Fibroblast of mammary gland (primary cell): ENCODE results near the gene FBXW7.

Source experiments
- DNase-seq: peaks from one replicate; pipeline ENCODE4 v3.0.0-alpha.2; 2010; ENCODE audit warnings: low read depth
- H3K4me3 ChIP-seq: 2 replicates; pipeline ENCODE4 v1.5.1; 2011; ENCODE audit warnings: low read depth, mild to moderate bottlenecking, low read length, moderate library complexity; ENCODE audit not compliant: control insufficient read depth
- TF ChIP-seq, protein P1 (sequence below): conservative IDR thresholded peaks from 2 replicates; pipeline ENCODE4 v1.5.1; 2011; ENCODE audit warnings: low read depth, low read length, inconsistent platforms; ENCODE audit not compliant: control insufficient read depth, insufficient read depth

The FBXW7 gene

DNA sequence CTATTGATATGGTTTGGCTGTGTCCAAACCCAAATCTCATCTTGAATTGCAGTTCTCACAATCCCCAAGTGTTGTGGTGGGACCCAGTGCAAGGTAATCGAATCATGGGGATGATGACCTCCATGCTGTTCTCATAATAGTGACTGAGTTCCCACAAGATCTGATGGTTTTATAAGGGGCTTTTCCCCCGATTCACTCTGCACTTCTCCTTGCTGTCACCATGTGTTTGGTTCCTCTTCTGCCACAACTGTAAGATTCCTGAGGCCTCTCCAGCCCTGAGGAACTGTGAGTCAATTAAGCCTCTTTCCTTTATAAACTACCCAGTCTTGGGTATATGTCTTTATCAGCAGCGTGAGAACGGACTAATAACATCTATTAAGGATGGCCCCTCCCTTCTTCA is 68.8 kb downstream of the FBXW7 start:
- DNase-seq: no peak
- TF ChIP-seq, protein P1, sequence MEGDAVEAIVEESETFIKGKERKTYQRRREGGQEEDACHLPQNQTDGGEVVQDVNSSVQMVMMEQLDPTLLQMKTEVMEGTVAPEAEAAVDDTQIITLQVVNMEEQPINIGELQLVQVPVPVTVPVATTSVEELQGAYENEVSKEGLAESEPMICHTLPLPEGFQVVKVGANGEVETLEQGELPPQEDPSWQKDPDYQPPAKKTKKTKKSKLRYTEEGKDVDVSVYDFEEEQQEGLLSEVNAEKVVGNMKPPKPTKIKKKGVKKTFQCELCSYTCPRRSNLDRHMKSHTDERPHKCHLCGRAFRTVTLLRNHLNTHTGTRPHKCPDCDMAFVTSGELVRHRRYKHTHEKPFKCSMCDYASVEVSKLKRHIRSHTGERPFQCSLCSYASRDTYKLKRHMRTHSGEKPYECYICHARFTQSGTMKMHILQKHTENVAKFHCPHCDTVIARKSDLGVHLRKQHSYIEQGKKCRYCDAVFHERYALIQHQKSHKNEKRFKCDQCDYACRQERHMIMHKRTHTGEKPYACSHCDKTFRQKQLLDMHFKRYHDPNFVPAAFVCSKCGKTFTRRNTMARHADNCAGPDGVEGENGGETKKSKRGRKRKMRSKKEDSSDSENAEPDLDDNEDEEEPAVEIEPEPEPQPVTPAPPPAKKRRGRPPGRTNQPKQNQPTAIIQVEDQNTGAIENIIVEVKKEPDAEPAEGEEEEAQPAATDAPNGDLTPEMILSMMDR: no peak
- no peak overlapping the region for H3K4me3 ChIP-seq

DNA sequence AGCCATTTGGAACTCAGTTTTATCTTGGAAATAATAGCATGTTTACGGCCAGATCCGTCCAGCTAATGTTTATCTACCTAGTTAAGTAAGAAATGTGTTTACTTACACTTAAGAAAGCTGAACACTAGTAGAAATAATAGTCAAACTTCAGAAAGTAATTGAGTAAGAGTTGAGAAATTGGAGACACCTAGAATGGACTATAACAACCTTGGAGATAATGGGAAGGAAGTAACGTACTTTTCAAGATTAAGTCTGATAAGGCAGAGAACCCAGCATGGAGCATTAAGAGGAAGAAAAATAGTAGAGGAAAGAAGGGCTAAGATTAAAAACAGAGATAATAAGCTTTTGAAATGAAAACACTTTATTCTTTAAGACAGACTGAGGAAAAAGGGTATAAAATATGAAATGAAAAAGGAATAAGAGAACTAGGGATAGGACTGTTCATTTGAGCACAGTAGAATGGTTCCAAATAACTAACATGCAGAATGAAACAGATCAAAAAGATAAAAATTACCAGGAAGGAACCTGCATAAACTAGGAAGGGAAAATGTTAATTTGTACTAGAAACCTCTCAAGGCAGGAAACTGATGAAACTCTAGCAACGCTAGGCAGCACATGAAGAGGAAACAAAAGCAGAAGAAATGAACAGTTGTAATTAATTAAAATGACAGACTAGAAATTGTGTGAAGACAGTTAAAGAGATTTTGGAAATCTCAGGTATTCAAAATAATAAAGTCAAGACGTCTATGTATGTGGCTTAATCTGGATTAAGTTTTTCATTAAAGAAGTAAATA is 71.7 kb downstream of the FBXW7 start:
- TF ChIP-seq, protein P1: no peak
- no peak overlapping the region for H3K4me3 ChIP-seq
- DNase-seq: no peak

DNA sequence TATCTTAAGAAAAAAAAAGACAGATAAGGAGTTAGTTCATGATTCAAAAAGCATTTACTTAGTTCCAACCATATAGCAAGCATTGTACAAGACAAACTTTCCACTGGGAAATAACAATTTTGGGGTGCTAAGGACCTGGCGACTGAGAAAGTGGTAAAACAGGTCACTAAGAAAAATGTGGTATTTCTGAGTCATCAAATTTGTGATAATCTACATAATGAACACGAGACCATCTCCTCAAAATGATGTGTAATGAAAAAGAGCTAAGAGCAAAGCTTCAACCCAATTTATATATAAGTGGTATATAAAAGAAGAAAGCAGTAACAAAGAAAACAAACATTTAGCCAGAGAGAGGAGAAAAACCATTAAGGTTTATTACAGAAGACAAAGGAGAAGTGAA is 72.3 kb downstream of the FBXW7 start:
- DNase-seq: no peak
- H3K4me3 ChIP-seq: no peak overlapping the region
- TF ChIP-seq, protein P1: no peak

DNA sequence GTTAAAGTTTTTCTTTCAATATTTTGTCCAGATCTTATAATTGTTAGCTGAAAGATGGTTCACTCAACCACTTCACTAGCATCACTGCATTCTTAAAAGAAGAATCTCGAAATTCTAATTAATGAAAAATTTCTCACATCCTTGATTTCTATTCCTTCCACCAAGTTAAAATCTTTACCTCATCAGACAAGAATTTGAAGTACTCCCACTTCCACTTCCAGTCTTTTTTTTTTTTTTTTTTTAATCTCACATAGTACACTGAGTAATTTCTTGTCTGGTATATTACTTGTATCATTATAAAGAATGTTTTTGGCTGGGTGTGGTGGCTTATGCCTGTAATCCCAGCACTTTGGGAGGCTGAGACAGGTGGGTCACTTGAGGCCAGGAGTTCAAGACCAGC is 73.2 kb downstream of the FBXW7 start:
- H3K4me3 ChIP-seq: no peak overlapping the region
- TF ChIP-seq, protein P1: no peak
- no peak for DNase-seq

DNA sequence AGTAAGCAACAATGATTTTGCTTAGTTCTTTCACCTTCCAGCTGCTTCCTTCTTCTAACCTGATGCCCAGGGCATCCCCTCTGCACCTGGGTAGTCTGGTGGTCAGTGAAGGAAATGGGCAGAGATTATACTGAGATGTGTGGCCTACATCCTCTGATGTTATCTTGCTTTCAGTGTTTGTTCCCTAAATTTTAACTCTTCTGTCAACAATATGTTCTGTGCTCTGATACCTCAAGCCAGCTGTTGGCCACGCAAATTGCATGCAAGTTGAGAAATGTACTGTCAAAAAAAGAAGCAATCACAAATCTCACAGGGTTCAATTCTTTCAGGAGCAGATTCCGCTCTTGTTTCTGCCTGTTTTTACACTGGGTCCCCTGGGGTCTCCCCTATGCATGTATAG is 73.8 kb downstream of the FBXW7 start:
- DNase-seq: no peak
- TF ChIP-seq, protein P1: no peak
- H3K4me3 ChIP-seq: no peak overlapping the region

DNA sequence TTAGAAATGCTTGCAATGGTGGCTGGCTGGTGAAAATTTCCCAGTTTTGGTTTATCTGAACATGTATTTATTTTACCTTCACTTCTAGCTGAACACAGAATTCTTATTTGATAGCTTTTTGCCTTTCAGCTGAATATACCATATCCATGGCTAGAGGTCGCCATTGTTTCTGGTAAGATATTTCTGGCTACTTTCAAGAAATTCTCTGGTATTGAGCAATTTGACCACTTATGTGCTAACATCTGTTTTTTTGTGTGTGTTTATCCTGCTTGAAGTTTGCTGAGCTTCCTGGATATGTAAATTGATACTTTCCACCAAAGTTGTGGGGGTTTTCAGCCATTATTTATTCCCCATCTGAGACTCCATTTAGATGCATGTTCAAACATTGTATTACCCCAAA is 75.4 kb downstream of the FBXW7 start:
- TF ChIP-seq, protein P1: peak; percentile 48
- no peak overlapping the region for H3K4me3 ChIP-seq
- DNase-seq: peak; percentile 86
